Measurements from ENCODE around the gene TRAK2.
"Not testable (repeated sequence)": the region's sequence is repeated elsewhere in the genome, so short reads cannot be mapped to it uniquely, and the experiment has no call there.

TRAK2 gene

DNA sequence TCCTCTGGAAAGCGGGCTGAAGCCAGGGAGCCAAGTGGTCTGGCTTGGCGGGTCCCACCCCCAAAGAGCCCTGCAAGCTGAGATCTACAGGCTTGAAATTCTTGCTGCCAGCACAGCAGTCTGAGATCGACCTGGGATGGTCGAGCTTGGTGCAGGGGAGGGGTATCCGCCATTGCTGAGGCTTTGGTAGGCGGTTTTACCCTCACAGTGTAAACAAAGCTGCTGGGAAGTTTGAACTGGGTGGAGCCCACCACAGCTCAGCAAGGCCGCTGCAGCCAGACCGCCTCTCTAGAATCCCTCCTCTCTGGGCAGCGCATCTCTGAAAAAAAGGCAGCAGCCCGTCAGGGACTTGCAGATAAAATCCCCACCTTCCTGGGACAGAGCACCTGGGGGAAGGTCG, 81.5 kb downstream of the TRAK2 start:
- Histone ChIP-seq H3K27me3 (ENCODE audit: low read depth, low read length) (no peaks in the 10 kb centered on the region), H3K9me3 (ENCODE audit: insufficient read depth, low read length) (no peaks in the 10 kb centered on the region), H3K4me1 (ENCODE audit: low read length) (no peaks in the 10 kb centered on the region), H3K79me2 (ENCODE audit: low read length) (no peaks in the 10 kb centered on the region), H4K20me1 (ENCODE audit: insufficient read depth, low read length) (no peaks in the 10 kb centered on the region), H3K9ac (ENCODE audit: low read length) (no peak overlapping the region), H3K4me2 (ENCODE audit: low read length) (no peak overlapping the region), H2AFZ (ENCODE audit: low read depth, low read length) (no peak overlapping the region), H3K4me3 (ENCODE audit: low read length) (no peak overlapping the region), H3K27ac (ENCODE audit: low read length) (no peak overlapping the region), H3K36me3 (replicated peaks; ENCODE audit: low read depth, low read length) (no peaks in the 10 kb centered on the region)
- no peak for TF ChIP-seq EZH2phosphoT487 (IDR thresholded peaks at IDR 0.05; ENCODE audit: low read depth)
- TF ChIP-seq, protein P1, sequence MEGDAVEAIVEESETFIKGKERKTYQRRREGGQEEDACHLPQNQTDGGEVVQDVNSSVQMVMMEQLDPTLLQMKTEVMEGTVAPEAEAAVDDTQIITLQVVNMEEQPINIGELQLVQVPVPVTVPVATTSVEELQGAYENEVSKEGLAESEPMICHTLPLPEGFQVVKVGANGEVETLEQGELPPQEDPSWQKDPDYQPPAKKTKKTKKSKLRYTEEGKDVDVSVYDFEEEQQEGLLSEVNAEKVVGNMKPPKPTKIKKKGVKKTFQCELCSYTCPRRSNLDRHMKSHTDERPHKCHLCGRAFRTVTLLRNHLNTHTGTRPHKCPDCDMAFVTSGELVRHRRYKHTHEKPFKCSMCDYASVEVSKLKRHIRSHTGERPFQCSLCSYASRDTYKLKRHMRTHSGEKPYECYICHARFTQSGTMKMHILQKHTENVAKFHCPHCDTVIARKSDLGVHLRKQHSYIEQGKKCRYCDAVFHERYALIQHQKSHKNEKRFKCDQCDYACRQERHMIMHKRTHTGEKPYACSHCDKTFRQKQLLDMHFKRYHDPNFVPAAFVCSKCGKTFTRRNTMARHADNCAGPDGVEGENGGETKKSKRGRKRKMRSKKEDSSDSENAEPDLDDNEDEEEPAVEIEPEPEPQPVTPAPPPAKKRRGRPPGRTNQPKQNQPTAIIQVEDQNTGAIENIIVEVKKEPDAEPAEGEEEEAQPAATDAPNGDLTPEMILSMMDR (IDR thresholded peaks at IDR 0.05; ENCODE audit: low read depth, low read length) = no peak

- H3K27ac ChIP-seq (ENCODE audit: low read length); H3K36me3 ChIP-seq (replicated peaks; ENCODE audit: low read depth, low read length); H3K27me3 ChIP-seq (ENCODE audit: low read depth, low read length); H3K9ac ChIP-seq (ENCODE audit: low read length); H2AFZ ChIP-seq (ENCODE audit: low read depth, low read length); H3K79me2 ChIP-seq (ENCODE audit: low read length); H3K9me3 ChIP-seq (ENCODE audit: insufficient read depth, low read length); H3K4me2 ChIP-seq (ENCODE audit: low read length); H3K4me1 ChIP-seq (ENCODE audit: low read length); H4K20me1 ChIP-seq (ENCODE audit: insufficient read depth, low read length); H3K4me3 ChIP-seq (ENCODE audit: low read length): not testable (repeated sequence)
Measured at GRCh38 chr2:201369318-201369717, 81.9 kb downstream of the TRAK2 start.

DNA sequence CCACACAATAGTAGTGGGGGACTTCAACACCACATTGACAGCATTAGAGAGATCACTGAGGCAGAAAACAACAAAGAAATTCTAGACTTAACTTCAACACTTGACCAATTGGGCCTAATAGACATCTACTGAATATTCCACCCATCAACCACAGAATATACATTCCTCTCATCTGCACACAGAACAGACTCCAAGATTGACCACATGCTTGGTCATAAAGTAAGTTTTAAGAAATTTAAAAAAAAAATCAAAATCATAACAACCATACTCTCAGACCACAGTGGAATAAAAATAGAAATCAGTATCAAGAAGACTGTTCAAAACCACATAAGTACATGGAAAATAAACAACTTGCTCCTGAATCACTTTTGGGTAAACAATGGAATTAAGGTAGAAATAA, 85.1 kb downstream of the TRAK2 start:
- Histone ChIP-seq H3K4me1 (ENCODE audit: low read length) (no peaks in the 10 kb centered on the region), H3K4me2 (ENCODE audit: low read length) (no peak overlapping the region), H3K9me3 (ENCODE audit: insufficient read depth, low read length) (no peaks in the 10 kb centered on the region), H3K4me3 (ENCODE audit: low read length) (no peak overlapping the region), H3K79me2 (ENCODE audit: low read length) (no peaks in the 10 kb centered on the region), H3K9ac (ENCODE audit: low read length) (no peak overlapping the region), H3K36me3 (replicated peaks; ENCODE audit: low read depth, low read length) (no peaks in the 10 kb centered on the region), H3K27ac (ENCODE audit: low read length) (no peak overlapping the region), H2AFZ (ENCODE audit: low read depth, low read length) (no peak overlapping the region), H4K20me1 (ENCODE audit: insufficient read depth, low read length) (no peaks in the 10 kb centered on the region), H3K27me3 (ENCODE audit: low read depth, low read length) (no peaks in the 10 kb centered on the region)
- no peak for TF ChIP-seq EZH2phosphoT487 (IDR thresholded peaks at IDR 0.05; ENCODE audit: low read depth)
- TF ChIP-seq, protein P1 (IDR thresholded peaks at IDR 0.05; ENCODE audit: low read depth, low read length) = no peak

- H3K4me3 ChIP-seq (ENCODE audit: low read length) = no peak overlapping the region
- no peak overlapping the region for H3K9ac ChIP-seq (ENCODE audit: low read length)
- peaks cover under 1% of the 10 kb centered on the region for H3K4me1 ChIP-seq (ENCODE audit: low read length)
- H3K9me3 ChIP-seq (ENCODE audit: insufficient read depth, low read length) = no peaks in the 10 kb centered on the region
- H3K27ac ChIP-seq (ENCODE audit: low read length) = no peak overlapping the region
- no peaks in the 10 kb centered on the region for H4K20me1 ChIP-seq (ENCODE audit: insufficient read depth, low read length)
- TF ChIP-seq, protein P1 (IDR thresholded peaks at IDR 0.05; ENCODE audit: low read depth, low read length) = peak; percentile 91
- TF ChIP-seq EZH2phosphoT487 (IDR thresholded peaks at IDR 0.05; ENCODE audit: low read depth) = no peak
- H3K27me3 ChIP-seq (ENCODE audit: low read depth, low read length) = no peaks in the 10 kb centered on the region
- no peak overlapping the region for H2AFZ ChIP-seq (ENCODE audit: low read depth, low read length)
- H3K36me3 ChIP-seq (replicated peaks; ENCODE audit: low read depth, low read length) = no peaks in the 10 kb centered on the region
- H3K4me2 ChIP-seq (ENCODE audit: low read length) = no peak overlapping the region
- H3K79me2 ChIP-seq (ENCODE audit: low read length) = no peaks in the 10 kb centered on the region
Measured at GRCh38 chr2:201363857-201364560, 87.2 kb downstream of the TRAK2 start.
